Lower lobe of right lung (tissue), 2 donors: ENCODE data around the gene SLC16A7. TPM values are rescaled to one million over a fixed set of nuclear protein-coding genes. Genes with fewer than 3 reads are reported as not detected.

Experiments
- ATAC-seq, 2 donors: fragments of 200-7000 bp; cut with Tn5 transposase; one replicate each; pipeline ENCODE4 v1.9.1; 2020 to 2022; ENCODE audit warnings: mild to moderate bottlenecking in 2 of 2, moderate library complexity in 2 of 2
- DNase-seq: peaks from one replicate; pipeline ENCODE4 v3.0.0-alpha.2; 2020
- H3K27ac ChIP-seq: fragments of 200-600 bp; one replicate; pipeline ENCODE4 v1.8.0; 2022
- H3K27me3 ChIP-seq: fragments of 200-600 bp; one replicate; pipeline ENCODE4 v1.8.0; 2022; ENCODE audit warnings: low read depth
- H3K36me3 ChIP-seq: fragments of 200-600 bp; one replicate; pipeline ENCODE4 v1.8.0; 2022; ENCODE audit warnings: mild to moderate bottlenecking
- H3K4me1 ChIP-seq: fragments of 200-600 bp; one replicate; pipeline ENCODE4 v1.8.0; 2022
- H3K4me3 ChIP-seq: fragments of 200-600 bp; one replicate; pipeline ENCODE4 v1.8.0; 2022; ENCODE audit warnings: mild to moderate bottlenecking
- H3K9me3 ChIP-seq: fragments of 200-600 bp; one replicate; pipeline ENCODE4 v1.8.0; 2022
- intact Hi-C: fragments of 100-400 bp; cut with DNase I; formaldehyde crosslinking; loops from one replicate; pipeline ENCODE4 v1.11.0; 2022
- total RNA-seq: library from RNA; stranded (reverse); fragmentation: NEBNext Ultra II Directional; extraction: Animal tissue kit (Norgen Biotek cat#: 25700); gene quantifications from one replicate; pipeline ENCODE4 v1.2.1, GENCODE V29; 2021
- TF ChIP-seq, protein P1 (sequence below): fragments of 200-600 bp; IDR thresholded peaks from one replicate; pipeline ENCODE4 v1.8.0; 2022; ENCODE audit warnings: antibody characterized with exemption, mild to moderate bottlenecking
- donor health status: DM: no; HTN: yes; CAD: no; lungs with severe emphysema.

The SLC16A7 gene
- total RNA-seq, 1 donor from 2014 or later = 13.3 TPM

DNA sequence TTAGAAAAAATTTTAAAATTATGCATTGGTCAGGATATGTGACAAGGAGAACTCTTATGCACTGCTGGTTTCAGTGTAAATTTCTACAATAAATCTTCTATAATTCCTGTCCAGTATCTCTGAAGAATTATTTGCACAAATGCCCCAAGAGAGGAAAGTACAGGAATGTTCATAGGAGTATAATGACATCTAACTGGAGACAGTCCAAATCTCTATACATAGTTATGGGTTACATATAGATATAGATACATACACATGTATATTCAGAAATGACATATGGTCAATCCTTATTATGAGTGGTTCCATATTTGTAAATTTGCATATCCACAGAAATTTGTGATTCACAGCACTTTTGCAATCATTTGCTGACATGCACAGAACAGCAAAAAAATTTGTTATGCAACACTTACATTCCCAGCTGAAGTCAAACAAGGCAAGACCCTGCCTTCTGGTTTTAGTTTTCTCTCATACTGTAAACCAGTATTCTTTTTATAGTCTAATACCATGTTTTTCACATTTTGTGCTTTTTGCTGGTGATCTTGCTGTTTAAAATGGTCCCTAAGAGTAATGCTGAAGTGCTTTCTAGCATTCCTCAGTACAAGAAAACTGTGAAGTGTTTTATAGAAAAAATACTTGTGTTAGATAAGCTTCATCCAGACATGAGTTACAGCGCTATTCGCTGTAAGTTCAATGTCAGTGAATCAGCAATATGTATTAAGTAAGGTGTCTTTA, 103.8 kb downstream of the SLC16A7 start:
- Histone ChIP-seq H3K36me3 (no peaks in the 10 kb centered on the region), H3K4me1 (peaks cover 11% of the 10 kb centered on the region), H3K4me3 (no peak overlapping the region), H3K27ac (no peak overlapping the region), H3K9me3 (no peaks in the 10 kb centered on the region), H3K27me3 (no peaks in the 10 kb centered on the region)
- intact Hi-C loops = no loop called here
- no peak for DNase-seq
- ATAC-seq = peak; percentile 42 to 68
- TF ChIP-seq, protein P1, sequence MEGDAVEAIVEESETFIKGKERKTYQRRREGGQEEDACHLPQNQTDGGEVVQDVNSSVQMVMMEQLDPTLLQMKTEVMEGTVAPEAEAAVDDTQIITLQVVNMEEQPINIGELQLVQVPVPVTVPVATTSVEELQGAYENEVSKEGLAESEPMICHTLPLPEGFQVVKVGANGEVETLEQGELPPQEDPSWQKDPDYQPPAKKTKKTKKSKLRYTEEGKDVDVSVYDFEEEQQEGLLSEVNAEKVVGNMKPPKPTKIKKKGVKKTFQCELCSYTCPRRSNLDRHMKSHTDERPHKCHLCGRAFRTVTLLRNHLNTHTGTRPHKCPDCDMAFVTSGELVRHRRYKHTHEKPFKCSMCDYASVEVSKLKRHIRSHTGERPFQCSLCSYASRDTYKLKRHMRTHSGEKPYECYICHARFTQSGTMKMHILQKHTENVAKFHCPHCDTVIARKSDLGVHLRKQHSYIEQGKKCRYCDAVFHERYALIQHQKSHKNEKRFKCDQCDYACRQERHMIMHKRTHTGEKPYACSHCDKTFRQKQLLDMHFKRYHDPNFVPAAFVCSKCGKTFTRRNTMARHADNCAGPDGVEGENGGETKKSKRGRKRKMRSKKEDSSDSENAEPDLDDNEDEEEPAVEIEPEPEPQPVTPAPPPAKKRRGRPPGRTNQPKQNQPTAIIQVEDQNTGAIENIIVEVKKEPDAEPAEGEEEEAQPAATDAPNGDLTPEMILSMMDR = no peak

DNA sequence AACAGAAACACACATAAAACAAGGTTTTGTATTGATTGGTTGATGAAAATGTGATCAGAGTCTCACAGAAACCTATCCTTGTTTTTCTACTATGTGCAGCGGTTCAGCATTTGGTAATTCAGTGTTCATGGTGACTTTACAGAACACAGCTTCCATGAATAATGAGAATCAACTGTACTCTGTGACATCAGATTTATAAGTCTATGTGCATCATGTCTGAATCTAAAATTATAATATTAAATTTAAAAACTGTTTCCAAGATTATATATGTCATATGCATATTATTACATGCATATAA, 104.3 kb downstream of the SLC16A7 start:
- Histone ChIP-seq H3K27ac (no peak overlapping the region), H3K4me3 (no peak overlapping the region), H3K27me3 (no peaks in the 10 kb centered on the region), H3K9me3 (no peaks in the 10 kb centered on the region), H3K36me3 (no peaks in the 10 kb centered on the region), H3K4me1 (peaks cover 11% of the 10 kb centered on the region)
- TF ChIP-seq, protein P1 = no peak
- no peak for ATAC-seq
- DNase-seq = no peak
- intact Hi-C loops = no loop called here

DNA sequence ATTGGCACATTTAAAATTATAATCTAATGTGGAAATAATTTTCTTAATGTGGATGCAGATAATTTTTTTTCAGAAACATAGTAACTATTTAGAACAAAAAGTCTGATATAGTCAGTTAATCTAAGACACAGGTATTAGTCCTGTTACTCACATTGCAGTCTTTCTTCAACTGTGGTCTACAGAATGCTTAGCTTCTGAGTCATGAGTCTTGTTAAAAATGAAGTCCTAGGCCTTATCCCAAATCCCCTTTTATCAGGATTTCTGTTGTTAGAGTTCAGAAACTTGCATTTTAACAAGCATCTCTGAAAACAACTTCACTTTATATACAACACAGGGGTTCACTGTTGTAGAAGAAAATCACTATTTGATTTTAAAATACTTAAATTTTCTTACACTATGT, 112.2 kb downstream of the SLC16A7 start:
- Histone ChIP-seq H3K4me1 (no peaks in the 10 kb centered on the region), H3K36me3 (no peaks in the 10 kb centered on the region), H3K27me3 (no peaks in the 10 kb centered on the region), H3K27ac (no peak overlapping the region), H3K9me3 (no peaks in the 10 kb centered on the region), H3K4me3 (no peak overlapping the region)
- intact Hi-C loops = no loop called here
- ATAC-seq (no peak), DNase-seq (no peak)
- TF ChIP-seq, protein P1 = no peak

DNA sequence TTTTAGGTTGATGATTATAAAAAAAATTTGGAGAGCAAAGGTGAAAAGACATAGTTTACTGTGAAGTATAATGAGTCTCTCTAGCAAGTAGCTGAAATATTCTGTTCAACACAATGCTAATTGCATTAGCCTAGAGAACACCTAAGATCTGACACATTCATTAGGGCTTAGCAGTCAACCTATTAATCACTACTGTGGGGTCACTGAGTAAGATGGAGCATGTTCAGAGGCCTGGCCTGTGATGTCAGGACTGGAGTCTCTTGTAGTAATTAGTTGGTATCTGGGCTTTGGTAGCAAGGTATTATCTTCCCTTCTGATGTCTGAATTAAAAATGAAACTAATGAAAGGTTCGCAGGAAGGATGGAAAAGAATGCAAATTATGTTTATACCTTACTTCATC, 112.7 kb downstream of the SLC16A7 start:
- Histone ChIP-seq H3K4me3 (no peak overlapping the region), H3K36me3 (no peaks in the 10 kb centered on the region), H3K9me3 (no peaks in the 10 kb centered on the region), H3K27ac (no peak overlapping the region), H3K4me1 (no peaks in the 10 kb centered on the region), H3K27me3 (no peaks in the 10 kb centered on the region)
- TF ChIP-seq, protein P1 = no peak
- DNase-seq = no peak
- intact Hi-C loops = no loop called here
- no peak for ATAC-seq

DNA sequence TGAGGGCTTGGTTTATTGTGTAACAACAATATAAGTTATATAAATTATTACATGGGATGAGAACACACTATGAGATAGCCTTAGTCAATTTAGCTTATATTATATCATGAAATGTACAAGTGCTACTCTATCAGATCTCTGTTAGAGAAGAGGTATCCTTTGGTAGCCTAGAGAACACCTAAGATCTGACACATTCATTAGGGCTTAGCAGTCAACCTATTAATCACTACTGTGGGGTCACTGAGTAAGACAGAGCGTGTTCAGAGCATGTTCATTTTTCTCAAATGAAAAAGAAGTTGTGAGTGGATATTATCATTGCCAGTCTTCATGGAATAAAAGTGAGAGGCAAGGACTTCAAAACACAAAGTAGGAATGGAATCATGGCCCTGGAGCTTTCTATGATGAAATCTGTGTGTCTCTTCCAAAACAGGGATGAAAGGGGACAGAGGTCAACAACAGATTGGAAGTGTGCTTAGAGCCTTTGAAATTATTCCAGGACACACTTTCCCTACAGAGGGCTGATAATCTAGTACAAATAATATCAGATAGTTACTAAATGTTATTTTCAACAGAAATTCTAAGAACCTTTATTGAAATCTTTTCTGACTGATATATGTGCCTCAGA, 114.3 kb downstream of the SLC16A7 start:
- H3K36me3 ChIP-seq = no peaks in the 10 kb centered on the region
- no peak overlapping the region for H3K27ac ChIP-seq
- no peaks in the 10 kb centered on the region for H3K4me1 ChIP-seq
- H3K9me3 ChIP-seq = no peaks in the 10 kb centered on the region
- intact Hi-C loops = no loop called here
- no peak for ATAC-seq
- H3K4me3 ChIP-seq = no peak overlapping the region
- H3K27me3 ChIP-seq = no peaks in the 10 kb centered on the region
- TF ChIP-seq, protein P1 = no peak
- DNase-seq = no peak
